ENCODE measurements around the gene SLIT3.
A peak's percentile ranks its signal among the peaks of the same experiment; 100 is the strongest.
"Not testable (repeated sequence)": the region's sequence is repeated elsewhere in the genome, so short reads cannot be mapped to it uniquely, and the experiment has no call there.

The SLIT3 gene

GRCh38 chr5:168637793-168638192 is 663.1 kb downstream of the SLIT3 start:
- no peak for DNase-seq (ENCODE audit: low read depth)
- H3K4me3 ChIP-seq (ENCODE audit: control insufficient read depth, low read depth, low read length) = no peak overlapping the region
- TF ChIP-seq, protein P1, sequence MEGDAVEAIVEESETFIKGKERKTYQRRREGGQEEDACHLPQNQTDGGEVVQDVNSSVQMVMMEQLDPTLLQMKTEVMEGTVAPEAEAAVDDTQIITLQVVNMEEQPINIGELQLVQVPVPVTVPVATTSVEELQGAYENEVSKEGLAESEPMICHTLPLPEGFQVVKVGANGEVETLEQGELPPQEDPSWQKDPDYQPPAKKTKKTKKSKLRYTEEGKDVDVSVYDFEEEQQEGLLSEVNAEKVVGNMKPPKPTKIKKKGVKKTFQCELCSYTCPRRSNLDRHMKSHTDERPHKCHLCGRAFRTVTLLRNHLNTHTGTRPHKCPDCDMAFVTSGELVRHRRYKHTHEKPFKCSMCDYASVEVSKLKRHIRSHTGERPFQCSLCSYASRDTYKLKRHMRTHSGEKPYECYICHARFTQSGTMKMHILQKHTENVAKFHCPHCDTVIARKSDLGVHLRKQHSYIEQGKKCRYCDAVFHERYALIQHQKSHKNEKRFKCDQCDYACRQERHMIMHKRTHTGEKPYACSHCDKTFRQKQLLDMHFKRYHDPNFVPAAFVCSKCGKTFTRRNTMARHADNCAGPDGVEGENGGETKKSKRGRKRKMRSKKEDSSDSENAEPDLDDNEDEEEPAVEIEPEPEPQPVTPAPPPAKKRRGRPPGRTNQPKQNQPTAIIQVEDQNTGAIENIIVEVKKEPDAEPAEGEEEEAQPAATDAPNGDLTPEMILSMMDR (conservative IDR thresholded peaks at IDR 0.05; ENCODE audit: control insufficient read depth, insufficient read depth, low read depth, low read length) = no peak

DNA sequence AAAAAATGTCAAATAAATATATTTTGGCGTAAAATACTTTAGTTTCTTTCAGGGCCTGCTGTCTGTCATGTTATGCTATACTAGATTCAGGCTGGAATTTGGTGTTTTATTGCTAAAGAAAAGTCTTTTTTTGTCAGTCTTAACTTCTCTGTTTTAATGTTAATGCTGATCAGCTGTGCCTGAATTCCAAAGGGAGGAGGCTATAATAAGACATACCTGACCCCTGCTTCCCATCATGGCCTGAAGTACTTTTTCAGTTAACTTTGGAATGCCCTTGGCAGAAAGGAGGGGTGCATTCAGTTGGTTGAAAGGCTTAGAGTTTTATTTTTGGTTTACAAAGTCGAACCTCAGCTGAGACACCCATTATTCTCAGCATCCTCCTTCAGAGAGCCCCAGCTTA is 663.7 kb downstream of the SLIT3 start:
- no peak for DNase-seq (ENCODE audit: low read depth)
- H3K4me3 ChIP-seq (ENCODE audit: control insufficient read depth, low read depth, low read length) = no peak overlapping the region
- TF ChIP-seq, protein P1 (conservative IDR thresholded peaks at IDR 0.05; ENCODE audit: control insufficient read depth, insufficient read depth, low read depth, low read length) = no peak

DNA sequence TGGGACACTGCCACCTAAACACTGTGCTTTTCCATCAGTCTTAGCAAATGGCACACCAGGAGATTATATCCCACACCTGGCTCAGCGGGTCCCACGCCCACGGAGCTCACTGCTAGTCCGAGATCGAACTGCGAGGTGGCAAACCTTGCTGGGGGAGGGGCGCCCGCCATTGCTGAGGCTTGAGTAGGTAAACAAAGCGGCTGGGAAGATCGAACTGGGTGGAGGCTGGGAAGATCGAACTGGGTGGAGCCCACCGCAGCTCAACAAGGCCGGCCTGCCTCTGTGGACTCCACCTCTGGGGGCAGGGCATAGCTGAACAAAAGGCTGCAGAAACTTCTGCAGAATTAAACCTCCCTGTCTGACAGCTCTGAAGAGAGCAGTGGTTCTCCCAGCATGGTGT is 670.0 kb downstream of the SLIT3 start:
- not testable (repeated sequence) for H3K4me3 ChIP-seq (ENCODE audit: control insufficient read depth, low read depth, low read length); DNase-seq (ENCODE audit: low read depth)

DNA sequence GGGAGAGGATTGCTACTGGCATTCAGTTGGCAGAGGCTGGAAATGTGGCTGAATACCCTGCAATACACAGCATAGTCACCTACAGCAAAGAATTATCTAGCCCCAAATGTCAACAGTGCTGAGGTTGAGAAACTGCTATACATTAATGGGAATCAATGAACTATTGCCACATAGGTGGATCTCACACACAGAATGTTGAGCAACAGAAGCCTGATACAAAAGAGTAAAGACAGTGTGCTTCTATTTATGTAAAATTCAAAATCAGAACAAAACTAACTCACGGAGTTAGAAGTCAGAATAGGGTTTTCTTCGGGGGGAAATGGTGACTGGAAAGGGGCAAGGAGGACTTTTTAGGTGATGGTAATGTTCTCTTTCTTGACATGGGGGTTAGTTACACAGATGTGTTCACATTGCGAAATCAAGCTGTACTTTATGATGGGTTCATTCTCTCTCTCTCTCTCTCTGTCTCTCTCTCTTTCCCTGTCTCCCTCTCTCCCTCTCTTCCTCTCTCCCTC is 676.0 kb downstream of the SLIT3 start:
- peak; percentile 47 for DNase-seq (ENCODE audit: low read depth)
- no peak overlapping the region for H3K4me3 ChIP-seq (ENCODE audit: control insufficient read depth, low read depth, low read length)
- TF ChIP-seq, protein P1 (conservative IDR thresholded peaks at IDR 0.05; ENCODE audit: control insufficient read depth, insufficient read depth, low read depth, low read length) = no peak

DNA sequence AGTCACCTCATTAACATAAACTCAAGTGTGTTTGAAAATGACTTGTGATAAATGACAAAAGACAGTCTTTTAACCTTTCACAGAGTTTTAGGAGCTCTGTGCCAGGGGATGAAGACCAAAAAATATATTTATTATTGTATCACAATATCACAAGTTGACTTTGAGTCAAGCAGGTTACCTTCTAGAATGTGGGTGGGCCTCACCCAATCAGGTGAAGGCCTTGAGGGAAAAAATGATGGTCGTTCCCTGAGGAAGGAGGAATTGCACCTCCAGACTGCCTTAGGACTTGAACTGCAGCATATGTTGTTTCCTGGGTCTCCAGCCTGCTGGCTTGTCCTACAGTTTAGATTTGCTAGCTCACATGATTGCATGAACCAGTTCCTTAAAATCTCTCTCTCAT is 680.1 kb downstream of the SLIT3 start:
- TF ChIP-seq, protein P1 (conservative IDR thresholded peaks at IDR 0.05; ENCODE audit: control insufficient read depth, insufficient read depth, low read depth, low read length) = no peak
- no peak for DNase-seq (ENCODE audit: low read depth)
- H3K4me3 ChIP-seq (ENCODE audit: control insufficient read depth, low read depth, low read length) = no peak overlapping the region

DNA sequence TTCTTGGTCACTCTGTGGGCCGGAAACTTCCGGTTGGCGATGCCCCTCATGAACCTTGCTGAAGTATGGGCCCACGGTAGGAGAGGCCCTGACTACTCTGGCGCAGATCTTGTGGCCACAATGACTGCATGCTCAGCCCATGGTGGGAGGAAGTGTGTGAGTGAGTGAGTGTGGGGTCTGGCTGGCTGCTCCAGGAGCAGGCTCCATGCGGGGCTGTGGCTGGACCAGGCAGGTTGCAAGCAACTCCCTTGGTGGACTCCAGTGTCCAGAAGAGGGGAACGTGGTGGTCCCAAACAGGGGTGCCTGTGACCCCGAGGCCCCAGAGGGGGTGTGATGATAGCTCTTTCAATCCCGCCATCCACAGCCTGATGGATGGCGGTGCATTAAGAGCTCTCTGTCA is 686.3 kb downstream of the SLIT3 start:
- TF ChIP-seq, protein P1 (conservative IDR thresholded peaks at IDR 0.05; ENCODE audit: control insufficient read depth, insufficient read depth, low read depth, low read length) = no peak
- DNase-seq (ENCODE audit: low read depth) = no peak
- H3K4me3 ChIP-seq (ENCODE audit: control insufficient read depth, low read depth, low read length) = no peak overlapping the region

DNA sequence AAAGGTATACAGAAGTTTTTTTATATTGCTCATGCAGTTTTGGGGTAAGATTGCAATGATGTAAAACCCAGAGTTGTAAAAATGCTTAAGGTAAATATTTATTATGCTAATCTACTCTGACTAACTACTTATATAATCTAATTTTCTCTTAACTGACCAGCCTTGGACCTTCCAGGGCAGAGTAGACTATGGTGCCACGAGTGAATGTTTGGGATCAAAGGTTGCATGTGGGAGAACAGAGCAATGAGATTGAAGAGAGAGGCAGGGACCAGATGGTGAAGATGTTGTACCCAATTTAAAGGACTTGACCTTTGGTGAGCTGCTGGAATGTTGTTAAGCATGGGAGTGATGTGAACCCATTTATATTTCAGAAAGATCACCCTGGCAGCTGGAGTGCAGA is 686.9 kb downstream of the SLIT3 start:
- DNase-seq (ENCODE audit: low read depth) = no peak
- no peak overlapping the region for H3K4me3 ChIP-seq (ENCODE audit: control insufficient read depth, low read depth, low read length)
- TF ChIP-seq, protein P1 (conservative IDR thresholded peaks at IDR 0.05; ENCODE audit: control insufficient read depth, insufficient read depth, low read depth, low read length) = no peak
